Keratinocyte (primary cell): Measurements from ENCODE around the gene EPB41L2. TPM values are rescaled to one million over a fixed set of nuclear protein-coding genes. Genes with fewer than 3 reads are reported as not detected.
A peak's percentile ranks its signal among the peaks of the same experiment; 100 is the strongest.

Experiments
- DNase-seq: peaks from one replicate; pipeline ENCODE4 v3.0.0-alpha.2; 2011; ENCODE audit warnings: low read depth, missing footprints, low spot score
- FAIRE-seq: peaks from 2 replicates; lab custom pipeline; 2011; peaks lifted over from hg19 to GRCh38; lab: Jason Lieb, UNC
- H2AFZ ChIP-seq: 2 replicates; pipeline ENCODE4 v1.6.0; 2012; ENCODE audit warnings: low read length, control low read depth, inconsistent platforms; ENCODE audit not compliant: control insufficient read depth
- H3K27ac ChIP-seq: 2 replicates; pipeline ENCODE4 v1.5.1; 2011; ENCODE audit warnings: low read length; ENCODE audit not compliant: control insufficient read depth, insufficient read depth
- H3K27me3 ChIP-seq: 3 replicates; pipeline ENCODE4 v1.6.0; 2011; ENCODE audit warnings: low read length; ENCODE audit not compliant: control insufficient read depth, insufficient read depth; ENCODE audit errors: extremely low read depth
- H3K36me3 ChIP-seq, 2 experiments: 2 replicates in 1 of 2; 3 replicates in 1 of 2; pipeline ENCODE4 v1.5.1; 2011; ENCODE audit warnings: low read length in 2 of 2, mild to moderate bottlenecking in 1 of 2; ENCODE audit not compliant: control insufficient read depth in 2 of 2, insufficient read depth in 2 of 2; ENCODE audit errors: extremely low read depth in 1 of 2
- H3K4me1 ChIP-seq: 3 replicates; pipeline ENCODE4 v1.5.1; 2011; ENCODE audit warnings: low read length; ENCODE audit not compliant: control insufficient read depth, insufficient read depth; ENCODE audit errors: extremely low read depth
- H3K4me2 ChIP-seq: 3 replicates; pipeline ENCODE4 v1.6.0; 2011; ENCODE audit warnings: low read depth, low read length; ENCODE audit not compliant: control insufficient read depth, insufficient read depth; ENCODE audit errors: extremely low read depth
- H3K4me3 ChIP-seq, 3 experiments: fragments of 200-600 bp in 1 of 3; sonication (generic) in 1 of 3; 2 replicates in 2 of 3; 3 replicates in 1 of 3; pipeline ENCODE4 v1.5.1; 2011 to 2016; ENCODE audit warnings: low read length in 3 of 3, mild to moderate bottlenecking in 3 of 3, control low read depth in 2 of 3, inconsistent platforms in 1 of 3, low read depth in 1 of 3, mixed read lengths in 1 of 3, mixed run types in 1 of 3, moderate library complexity in 1 of 3; ENCODE audit not compliant: control insufficient read depth in 2 of 3, insufficient read depth in 2 of 3; ENCODE audit errors: extremely low read depth in 1 of 3
- H3K79me2 ChIP-seq: 2 replicates; pipeline ENCODE4 v1.6.0; 2012; ENCODE audit warnings: low read length; ENCODE audit not compliant: control insufficient read depth, insufficient read depth
- H3K9ac ChIP-seq: 3 replicates; pipeline ENCODE4 v1.6.0; 2011; ENCODE audit warnings: low read length; ENCODE audit not compliant: control insufficient read depth, insufficient read depth; ENCODE audit errors: extremely low read depth
- H3K9me1 ChIP-seq: 3 replicates; pipeline ENCODE4 v1.6.0; 2011; ENCODE audit warnings: low read length; ENCODE audit not compliant: control insufficient read depth, insufficient read depth; ENCODE audit errors: extremely low read depth
- H3K9me3 ChIP-seq: 2 replicates; pipeline ENCODE4 v1.5.1; 2012; ENCODE audit warnings: low read depth, low read length; ENCODE audit not compliant: control insufficient read depth
- H4K20me1 ChIP-seq: 3 replicates; pipeline ENCODE4 v1.6.0; 2011; ENCODE audit warnings: low read length; ENCODE audit not compliant: control insufficient read depth, insufficient read depth; ENCODE audit errors: extremely low read depth
- CTCF ChIP-seq, 3 experiments: IDR thresholded peaks in 1 of 3; conservative IDR thresholded peaks in 1 of 3; optimal IDR thresholded peaks in 1 of 3; 2 replicates in 2 of 3; 3 replicates in 1 of 3; pipeline versions ENCODE3 to v1.5.1; 2011; ENCODE audit warnings: low read length in 3 of 3, mild to moderate bottlenecking in 3 of 3, moderate library complexity in 2 of 3, control low read depth in 1 of 3, inconsistent platforms in 1 of 3; ENCODE audit not compliant: insufficient read depth in 2 of 3; ENCODE audit errors: extremely low read depth in 1 of 3
- EZH2 ChIP-seq: IDR thresholded peaks from one replicate; pipeline ENCODE4 v1.6.1; 2012; ENCODE audit warnings: inconsistent platforms, mild to moderate bottlenecking, low read length, moderate library complexity
- dilution Hi-C: fragments of 300-500 bp; cut with MboI; formaldehyde crosslinking; loops from one replicate; pipeline ENCODE4 v1.7.0; 2020; ENCODE audit warnings: low sequenced_read_pairs; ENCODE audit not compliant: extremely low pct_ligation_motif_present
- polyA plus RNA-seq, 5 experiments: library from polyadenylated mRNA; depleted of rRNA in 3 of 5; stranded (reverse) in 3 of 5; stranded (forward) in 1 of 5; unstranded in 1 of 5; fragments of >200 nt; gene quantifications; 1 replicate in 1 of 5; 2 replicates in 3 of 5; 3 replicates in 1 of 5; pipeline versions ENCODE4 v1.2.1 to v1.2.3, GENCODE V29; 2011 to 2012; ENCODE audit warnings: missing spikeins in 2 of 5, low read depth in 1 of 5, low replicate concordance in 1 of 5

EPB41L2 gene
- polyA plus RNA-seq, 1 donor (not counting 4 experiments of a cell fraction or from before 2014, with no cell fraction given), result 22.0 TPM

GRCh38 chr6:131000544-131000943, 62.5 kb downstream of the EPB41L2 start:
- Histone ChIP-seq H4K20me1 (no peaks in the 10 kb centered on the region), H3K4me1 (peaks cover 14% of the 10 kb centered on the region), H3K27ac (no peak overlapping the region), H3K4me2 (no peak overlapping the region), H3K36me3 (no peaks in the 10 kb centered on the region), H3K4me3 (no peak overlapping the region), H3K9ac (no peak overlapping the region), H3K79me2 (peaks cover 5% of the 10 kb centered on the region), H3K27me3 (no peaks in the 10 kb centered on the region), H3K9me1 (no peaks in the 10 kb centered on the region), H3K9me3 (no peaks in the 10 kb centered on the region), H2AFZ (no peak overlapping the region)
- FAIRE-seq, result no peak
- dilution Hi-C loops, result no loop called here
- DNase-seq, result no peak
- TF ChIP-seq CTCF (optimal IDR thresholded peaks at IDR 0.05 in 1 of 3, IDR thresholded peaks at IDR 0.05 in 1 of 3, conservative IDR thresholded peaks at IDR 0.05 in 1 of 3; ENCODE audit: extremely low read depth in 1 of 3, insufficient read depth in 2 of 3, low read length in 3 of 3) (no peak), EZH2 (no peak)

- Histone ChIP-seq H3K27me3 (no peaks in the 10 kb centered on the region), H3K9me3 (no peaks in the 10 kb centered on the region), H3K4me2 (no peak overlapping the region), H3K79me2 (peaks cover 5% of the 10 kb centered on the region), H3K4me1 (peaks cover 14% of the 10 kb centered on the region), H3K4me3 (no peak overlapping the region), H3K9me1 (no peaks in the 10 kb centered on the region), H3K9ac (no peak overlapping the region), H3K27ac (no peak overlapping the region), H4K20me1 (no peaks in the 10 kb centered on the region), H3K36me3 (no peaks in the 10 kb centered on the region), H2AFZ (no peak overlapping the region)
- dilution Hi-C loops, result no loop called here
- no peak for DNase-seq
- peak; percentile 46 for FAIRE-seq
- TF ChIP-seq EZH2, result no peak
- no peak for TF ChIP-seq CTCF (optimal IDR thresholded peaks at IDR 0.05 in 1 of 3, IDR thresholded peaks at IDR 0.05 in 1 of 3, conservative IDR thresholded peaks at IDR 0.05 in 1 of 3; ENCODE audit: extremely low read depth in 1 of 3, insufficient read depth in 2 of 3, low read length in 3 of 3)
Measured at GRCh38 chr6:130997061-130997753, 65.8 kb downstream of the EPB41L2 start.
